WTC11 (cell line): Measurements from ENCODE around the gene CDK10. TPM values are rescaled to one million over a fixed set of nuclear protein-coding genes. Genes with fewer than 3 reads are reported as not detected.

Experiments used
- ATAC-seq: fragments of 200-7000 bp; cut with Tn5 transposase; 2 replicates; pipeline ENCODE4 v1.10.0; 2021; ENCODE audit warnings: mild to moderate bottlenecking, moderate library complexity
- CTCF ChIA-PET: fragments of 300-600 bp; sonication (Branson Sonifier 250); formaldehyde crosslinking; loops from one replicate; lab custom pipeline; 2021; ENCODE audit warnings: antibody characterized with exemption; lab: Charles Lee
- POLR2A ChIA-PET: fragments of 350-600 bp; sonication (Branson Sonifier 250); formaldehyde crosslinking; loops from one replicate; lab custom pipeline; 2021; ENCODE audit warnings: antibody characterized with exemption; lab: Charles Lee
- DNase-seq: peaks from one replicate; pipeline ENCODE4 v3.0.0; 2021; ENCODE audit warnings: low spot score
- H3K27ac Mint-ChIP-seq: 2 replicates; pipeline ENCODE4 v1.8.0; 2021; ENCODE audit warnings: mixed read lengths
- H3K27me3 Mint-ChIP-seq: 2 replicates; pipeline ENCODE4 v1.8.0; 2021; ENCODE audit warnings: low read depth, mild to moderate bottlenecking, moderate library complexity, mixed read lengths
- H3K36me3 Mint-ChIP-seq: 2 replicates; pipeline ENCODE4 v1.8.0; 2021; ENCODE audit warnings: mixed read lengths
- H3K4me1 Mint-ChIP-seq: 2 replicates; pipeline ENCODE4 v1.8.0; 2022; ENCODE audit warnings: mixed read lengths
- H3K4me3 Mint-ChIP-seq: 2 replicates; pipeline ENCODE4 v1.8.0; 2021; ENCODE audit warnings: mild to moderate bottlenecking, moderate library complexity, mixed read lengths
- H3K9me3 Mint-ChIP-seq: 2 replicates; pipeline ENCODE4 v1.8.0; 2021; ENCODE audit warnings: mixed read lengths
- AFF4 ChIP-seq: sonication (generic); formaldehyde crosslinking; IDR thresholded peaks from 2 replicates; pipeline ENCODE4 v1.8.1; 2023; ENCODE audit warnings: mild to moderate bottlenecking, missing genetic modification reagents, borderline replicate concordance
- E2F1 ChIP-seq: sonication (generic); formaldehyde crosslinking; IDR thresholded peaks from 2 replicates; pipeline ENCODE4 v1.8.0; 2022; ENCODE audit warnings: mild to moderate bottlenecking, missing genetic modification reagents
- ESRRA ChIP-seq: sonication (generic); formaldehyde crosslinking; IDR thresholded peaks from 2 replicates; pipeline ENCODE4 v1.8.1; 2022; ENCODE audit warnings: mild to moderate bottlenecking, missing genetic modification reagents, borderline replicate concordance
- ETV6 ChIP-seq: sonication (generic); formaldehyde crosslinking; IDR thresholded peaks from 2 replicates; pipeline ENCODE4 v1.8.1; 2022; ENCODE audit warnings: mild to moderate bottlenecking, missing genetic modification reagents
- FOXJ3 ChIP-seq: sonication (generic); formaldehyde crosslinking; IDR thresholded peaks from 2 replicates; pipeline ENCODE4 v1.9.0; 2021; ENCODE audit warnings: missing genetic modification reagents, mild to moderate bottlenecking, borderline replicate concordance
- HMGA2 ChIP-seq: fragments of 250-450 bp; sonication (Bioruptor Pico); IDR thresholded peaks from 2 replicates; pipeline ENCODE4 v1.4.0; 2021; ENCODE audit warnings: mild to moderate bottlenecking, moderate library complexity
- JUN ChIP-seq: sonication (generic); formaldehyde crosslinking; IDR thresholded peaks from 2 replicates; pipeline ENCODE4 v1.8.0; 2023; ENCODE audit warnings: mild to moderate bottlenecking, missing genetic modification reagents
- NFATC4 ChIP-seq: fragments of 250-450 bp; sonication (Bioruptor Pico); IDR thresholded peaks from 2 replicates; pipeline ENCODE4 v1.9.0; 2021; ENCODE audit warnings: mild to moderate bottlenecking
- NFE2L1 ChIP-seq: sonication (generic); formaldehyde crosslinking; IDR thresholded peaks from 2 replicates; pipeline ENCODE4 v1.8.1; 2023; ENCODE audit warnings: missing genetic modification reagents
- NFYB ChIP-seq: sonication (generic); formaldehyde crosslinking; conservative IDR thresholded peaks from 2 replicates; pipeline ENCODE4 v1.8.0; 2022; ENCODE audit warnings: low read depth, missing genetic modification reagents
- NR3C1 ChIP-seq: sonication (generic); formaldehyde crosslinking; conservative IDR thresholded peaks from 2 replicates; pipeline ENCODE4 v1.8.1; 2023; ENCODE audit warnings: low read depth, mild to moderate bottlenecking, missing genetic modification reagents
- RORB ChIP-seq: fragments of 250-450 bp; sonication (Bioruptor Pico); IDR thresholded peaks from 2 replicates; pipeline ENCODE4 v1.9.0; 2021; ENCODE audit warnings: mild to moderate bottlenecking
- USF1 ChIP-seq: sonication (generic); formaldehyde crosslinking; IDR thresholded peaks from 2 replicates; pipeline ENCODE4 v1.8.0; 2022; ENCODE audit warnings: mild to moderate bottlenecking, missing genetic modification reagents
- USF2 ChIP-seq: sonication (generic); formaldehyde crosslinking; IDR thresholded peaks from 2 replicates; pipeline ENCODE4 v1.8.1; 2023; ENCODE audit warnings: mild to moderate bottlenecking, missing genetic modification reagents, moderate library complexity
- ZBTB21 ChIP-seq: sonication (generic); formaldehyde crosslinking; IDR thresholded peaks from 2 replicates; pipeline ENCODE4 v1.8.1; 2023; ENCODE audit warnings: mild to moderate bottlenecking, missing genetic modification reagents, borderline replicate concordance
- ZNF121 ChIP-seq: sonication (generic); formaldehyde crosslinking; IDR thresholded peaks from 2 replicates; pipeline ENCODE4 v1.8.0; 2023; ENCODE audit warnings: missing genetic modification reagents
- ZNF232 ChIP-seq: sonication (generic); formaldehyde crosslinking; IDR thresholded peaks from 2 replicates; pipeline ENCODE4 v1.8.0; 2022; ENCODE audit warnings: mild to moderate bottlenecking, missing genetic modification reagents
- ZNF423 ChIP-seq: fragments of 250-450 bp; sonication (Bioruptor Pico); IDR thresholded peaks from 2 replicates; pipeline ENCODE4 v2.1.2; 2022; ENCODE audit warnings: mild to moderate bottlenecking, moderate library complexity
- ZNF671 ChIP-seq: fragments of 250-450 bp; sonication (Bioruptor Pico); IDR thresholded peaks from 2 replicates; pipeline ENCODE4 v1.8.0; 2021; ENCODE audit warnings: mild to moderate bottlenecking
- total RNA-seq: library from RNA; stranded (reverse); gene quantifications from 3 replicates; pipeline ENCODE4 v1.2.3, GENCODE V29; 2021

Gene CDK10
- total RNA-seq, 1 experiment from 2014 or later, result 102 TPM

- no peak for DNase-seq
- Mint-ChIP-seq H3K4me3 (peak overlapping the region; percentile 73), H3K4me1 (peaks cover 7% of the 10 kb centered on the region), H3K27me3 (peaks cover 27% of the 10 kb centered on the region), H3K36me3 (peaks cover 19% of the 10 kb centered on the region), H3K9me3 (no peaks in the 10 kb centered on the region), H3K27ac (no peak overlapping the region)
- no peak for ATAC-seq
- CTCF ChIA-PET, result interaction anchor here (1.3 to 6.2 kb wide), 2 partner anchors 8 to 12 kb away, joined by 3 to 36 read pairs; partner anchors contain the start of genes SPATA2L and VPS9D1
- POLR2A ChIA-PET, result interaction anchor here (0.7 to 3.5 kb wide), 2 partner anchors 11 to 29 kb away, joined by 3 to 18 read pairs; partner anchors contain the start of gene SPATA2L
- TF ChIP-seq NFE2L1 (CRISPR knock-in tag), result 0 out of 2 replicates have a peak, but pooled peaks have one; percentile 0
- no peak for TF ChIP-seq ZBTB21 (CRISPR knock-in tag)
- TF ChIP-seq ZNF671, result no peak
- 0 out of 2 replicates have a peak, but pooled peaks have one; percentile 2 for TF ChIP-seq NFYB (CRISPR knock-in tag)
- TF ChIP-seq, all 79 proteins: peak for 2
Measured at GRCh38 chr16:89712274-89712781, 25.8 kb downstream of the CDK10 start.

GRCh38 chr16:89716493-89716892, 30.0 kb downstream of the CDK10 start:
- Mint-ChIP-seq H3K36me3 (peaks cover 24% of the 10 kb centered on the region), H3K4me3 (no peak overlapping the region), H3K27me3 (peaks cover 53% of the 10 kb centered on the region), H3K27ac (no peak overlapping the region), H3K4me1 (peaks cover 8% of the 10 kb centered on the region), H3K9me3 (no peaks in the 10 kb centered on the region)
- ChIA-PET POLR2A (interaction anchor here (1.1 kb wide), 1 partner anchor 10 kb away, joined by 3 read pairs; no protein-coding TSS in a partner anchor), CTCF (interaction anchor here (1.4 kb wide), 1 partner anchor 10 kb away, joined by 6 read pairs; no protein-coding TSS in a partner anchor)
- ATAC-seq (no peak), DNase-seq (no peak)
- no peak for TF ChIP-seq HMGA2 (CRISPR knock-in tag)
- TF ChIP-seq ZNF671, result no peak
- no peak for TF ChIP-seq JUN (CRISPR knock-in tag)
- no peak for TF ChIP-seq ZNF423 (CRISPR knock-in tag)

GRCh38 chr16:89716916-89717687, 30.6 kb downstream of the CDK10 start:
- Mint-ChIP-seq H3K4me1 (peaks cover 8% of the 10 kb centered on the region), H3K4me3 (no peak overlapping the region), H3K27ac (no peak overlapping the region), H3K27me3 (peaks cover 53% of the 10 kb centered on the region), H3K36me3 (peaks cover 24% of the 10 kb centered on the region), H3K9me3 (no peaks in the 10 kb centered on the region)
- TF ChIP-seq NR3C1 (CRISPR knock-in tag), result no peak
- DNase-seq (no peak), ATAC-seq (no peak)
- CTCF ChIA-PET, result interaction anchor here (1.4 kb wide), 1 partner anchor 11 kb away, joined by 6 read pairs; no protein-coding TSS in a partner anchor
- POLR2A ChIA-PET, result interaction anchor here (1.1 kb wide), 1 partner anchor 11 kb away, joined by 3 read pairs; no protein-coding TSS in a partner anchor

- H3K36me3 Mint-ChIP-seq, result peaks cover 27% of the 10 kb centered on the region
- ChIA-PET CTCF (no interaction called here), POLR2A (interaction anchor here (1.1 kb wide), 1 partner anchor 12 kb away, joined by 3 read pairs; no protein-coding TSS in a partner anchor)
- H3K4me1 Mint-ChIP-seq, result peaks cover 14% of the 10 kb centered on the region
- peaks cover 60% of the 10 kb centered on the region for H3K27me3 Mint-ChIP-seq
- peak overlapping the region; percentile 27; the same call in 1 of the 2 replicates for H3K27ac Mint-ChIP-seq
- no peak overlapping the region for H3K4me3 Mint-ChIP-seq
- DNase-seq, result no peak
- no peak for ATAC-seq
- H3K9me3 Mint-ChIP-seq, result no peaks in the 10 kb centered on the region
- no peak for TF ChIP-seq ETV6 (CRISPR knock-in tag)
- TF ChIP-seq E2F1, result no peak
- TF ChIP-seq RORB, result no peak
- TF ChIP-seq ZNF423 (CRISPR knock-in tag), result no peak
- no peak for TF ChIP-seq ZBTB21 (CRISPR knock-in tag)
- no peak for TF ChIP-seq ZNF121 (CRISPR knock-in tag)
- no peak for TF ChIP-seq ESRRA (CRISPR knock-in tag)
- TF ChIP-seq USF2 (CRISPR knock-in tag), result no peak
- no peak for TF ChIP-seq ZNF232
- no peak for TF ChIP-seq AFF4 (CRISPR knock-in tag)
- no peak for TF ChIP-seq NFATC4 (CRISPR knock-in tag)
- no peak for TF ChIP-seq FOXJ3 (CRISPR knock-in tag)
- TF ChIP-seq USF1, result no peak
Measured at GRCh38 chr16:89717688-89718505, 31.4 kb downstream of the CDK10 start.
